K562 (cell line): Measurements from ENCODE around the gene SIGLEC11. TPM values are rescaled to one million over a fixed set of nuclear protein-coding genes. Genes with fewer than 3 reads are reported as not detected.

Source experiments
- ATAC-seq: fragments of 200-7000 bp; cut with Tn5 transposase; 3 replicates; pipeline ENCODE4 v1.9.1; 2020; ENCODE audit warnings: moderate library complexity
- BruUV-seq: library from RNA; stranded (reverse); fragments of 400-500 nt; replicated peaks from 2 replicates; lab custom pipeline; 2021; lab: Mats Ljungman, UMichigan
- CTCF ChIA-PET: fragments of 300-600 bp; formaldehyde crosslinking; extraction: SDS; loops from one replicate; lab custom pipeline; 2021; ENCODE audit warnings: low intra/inter-chr PET ratio; lab: Yijun Ruan, JAX
- POLR2A ChIA-PET: fragments of 300-600, 350-650 bp; sonication (Branson Sonifier 250); formaldehyde crosslinking; extraction: SDS; loops from one replicate; lab custom pipeline; 2021; ENCODE audit warnings: antibody characterized with exemption, inconsistent platforms; lab: Yijun Ruan, JAX
- DNase-seq, 4 experiments: peaks; one replicate each; pipeline versions ENCODE4 v3.0.0 to v3.0.0-alpha.2; 2011 to 2018; ENCODE audit warnings: low spot score in 3 of 4, mixed read lengths in 3 of 4; ENCODE audit errors: extremely low read depth in 1 of 4
- FAIRE-seq: peaks from 2 replicates; lab custom pipeline; 2011; peaks lifted over from hg19 to GRCh38; lab: Jason Lieb, UNC
- H2AFZ ChIP-seq: 2 replicates; pipeline ENCODE4 v1.6.0; 2011; ENCODE audit warnings: low read depth, low read length, control low read depth, inconsistent platforms
- H3K27ac ChIP-seq: fragments of 200-600 bp; 3 replicates; pipeline ENCODE4 v1.8.0; 2011; ENCODE audit warnings: low read depth, mild to moderate bottlenecking, control low read depth, inconsistent platforms, low read length, moderate library complexity, mixed read lengths; ENCODE audit errors: extremely low read depth
- H3K27me3 ChIP-seq, 2 experiments: fragments of 300-600 bp in 1 of 2; 2 replicates in 1 of 2; 3 replicates in 1 of 2; pipeline versions ENCODE4 v1.6.0 to v1.8.0; 2011; ENCODE audit warnings: inconsistent platforms in 2 of 2, low read length in 2 of 2, mild to moderate bottlenecking in 1 of 2, mixed read lengths in 1 of 2, moderate library complexity in 1 of 2; ENCODE audit not compliant: control insufficient read depth in 2 of 2, insufficient read depth in 2 of 2
- H3K36me3 ChIP-seq: fragments of 300-600 bp; 3 replicates; pipeline ENCODE4 v1.8.0; 2011; ENCODE audit warnings: mild to moderate bottlenecking, low read length, inconsistent platforms; ENCODE audit not compliant: control insufficient read depth, insufficient read depth
- H3K4me1 ChIP-seq, 2 experiments: fragments of 200-600 bp in 1 of 2; replicated peaks in 1 of 2; 2 replicates in 1 of 2; 3 replicates in 1 of 2; pipeline versions ENCODE4 v1.5.1 to v1.8.0; 2011; ENCODE audit warnings: inconsistent platforms in 2 of 2, low read length in 2 of 2, mild to moderate bottlenecking in 1 of 2, mixed read lengths in 1 of 2, moderate library complexity in 1 of 2; ENCODE audit not compliant: control insufficient read depth in 2 of 2, insufficient read depth in 2 of 2
- H3K4me2 ChIP-seq: 2 replicates; pipeline ENCODE4 v1.6.1; 2011; ENCODE audit warnings: low read length, control low read depth, inconsistent platforms, mixed read lengths; ENCODE audit not compliant: insufficient read depth
- H3K4me3 ChIP-seq: fragments of 200-600 bp; sonication (generic), shearing (Covaris generic); 2 replicates; pipeline ENCODE4 v1.5.1; 2016; ENCODE audit warnings: control low read depth, inconsistent platforms
- H3K79me2 ChIP-seq: fragments of 200-600 bp; 3 replicates; pipeline ENCODE4 v1.8.0; 2011; ENCODE audit warnings: low read length, inconsistent platforms; ENCODE audit not compliant: control insufficient read depth, insufficient read depth
- H3K9ac ChIP-seq, 2 experiments: 2 replicates each; pipeline versions ENCODE4 v1.6.0 to v1.6.1; 2011; ENCODE audit warnings: low read depth in 2 of 2, low read length in 2 of 2, control low read depth in 1 of 2, inconsistent platforms in 1 of 2, mild to moderate bottlenecking in 1 of 2, mixed read lengths in 1 of 2; ENCODE audit not compliant: insufficient read depth in 1 of 2
- H3K9me1 ChIP-seq: one replicate; pipeline ENCODE4 v1.6.0; 2011; ENCODE audit warnings: inconsistent platforms, mild to moderate bottlenecking, low read length, moderate library complexity; ENCODE audit not compliant: control insufficient read depth, insufficient read depth
- H3K9me3 ChIP-seq: replicated peaks from 2 replicates; pipeline ENCODE4 v1.5.1; 2011; ENCODE audit warnings: low read depth, low read length, inconsistent platforms; ENCODE audit not compliant: control insufficient read depth, insufficient read depth
- H4K20me1 ChIP-seq: replicated peaks from 2 replicates; pipeline ENCODE4 v1.6.1; 2011; ENCODE audit warnings: low read length, inconsistent platforms, mixed read lengths; ENCODE audit not compliant: control insufficient read depth, insufficient read depth
- MCM3 ChIP-seq: fragments of 450-650 bp; IDR thresholded peaks from 2 replicates; pipeline ENCODE4 v1.6.1; 2016
- RBFOX2 ChIP-seq: fragments of 200-400 bp; formaldehyde crosslinking; IDR thresholded peaks from 2 replicates; pipeline ENCODE4 v1.6.1; 2017; ENCODE audit warnings: low read depth, mild to moderate bottlenecking, low read length, moderate library complexity
- ZBTB1 ChIP-seq: sonication (generic); formaldehyde crosslinking; IDR thresholded peaks from 2 replicates; pipeline ENCODE4 v1.8.1; 2023; ENCODE audit warnings: missing genetic modification reagents, low read depth, mild to moderate bottlenecking, borderline replicate concordance
- WGBS: fragments of 100-300 bp; shearing (Covaris generic); methylation state at CpG from one replicate; pipeline ENCODE4 v1.1.6; 2016; ENCODE audit warnings: low coverage, mixed read lengths; ENCODE audit not compliant: insufficient coverage; ENCODE audit errors: missing lambda C conversion rate; 5-methylcytosine and 5-hydroxymethylcytosine counted together
- in situ Hi-C: fragments of 300-500 bp; cut with MboI; formaldehyde crosslinking; loops from 4 replicates; pipeline ENCODE4 v1.15.0; 2018; ENCODE audit warnings: inconsistent platforms, mixed read lengths
- intact Hi-C: fragments of 100-400 bp; cut with micrococcal nuclease; formaldehyde crosslinking; loops from 2 replicates; pipeline ENCODE4 v1.14.2; 2022
- polyA plus RNA-seq, 8 experiments: library from polyadenylated mRNA; depleted of rRNA in 4 of 8; stranded (reverse) in 5 of 8; unstranded in 3 of 8; fragments of >200 nt; fragmentation: Nextera tagmentation in 2 of 8; fragmentation: Illumina TruSeq in 1 of 8; extraction: Ambion mirVana in 2 of 8; extraction: Trizol in 1 of 8; gene quantifications; 2 replicates each; pipeline versions ENCODE4 v1.2.1 to v1.2.3, GENCODE V29; 2011 to 2014; ENCODE audit warnings: inconsistent platforms in 1 of 8, missing spikeins in 1 of 8
- total RNA-seq, 7 experiments: library from RNA; depleted of rRNA in 6 of 7; stranded (reverse); fragments of >200 nt in 6 of 7; fragmentation: Illumina TruSeq in 2 of 7; extraction: Trizol in 2 of 7; gene quantifications; 2 replicates each; pipeline versions ENCODE4 v1.2.1 to v1.2.3, GENCODE V29; 2011 to 2021; ENCODE audit warnings: low replicate concordance in 1 of 7

The SIGLEC11 gene
- total and polyA plus RNA-seq, 9 of the 15 experiments (the other 6 are each of a cell fraction or from before 2014, with no cell fraction given) = not detected

- ChIA-PET POLR2A (interaction anchor here (0.6 to 1.2 kb wide), 5 partner anchors 8 to 797 kb away, joined by 3 to 6 read pairs (median 4); no protein-coding TSS in a partner anchor), CTCF (no interaction called here)
- Histone ChIP-seq H3K36me3 (peaks cover 96% of the 10 kb centered on the region), H3K9ac (peak overlapping the region in 1 of 2 experiments; percentile 75; a peak in 1 of 4 replicates), H2AFZ (no peak overlapping the region), H3K4me2 (no peak overlapping the region), H3K9me1 (peaks cover 9% of the 10 kb centered on the region), H3K4me1 (peaks cover 22 to 45% of the 10 kb centered on the region in 2 experiments), H4K20me1 (peaks cover 28% of the 10 kb centered on the region), H3K79me2 (peaks cover 95% of the 10 kb centered on the region), H3K27me3 (no peaks in the 10 kb centered on the region), H3K9me3 (no peaks in the 10 kb centered on the region), H3K27ac (no peak overlapping the region; the same call in 2 of the 3 replicates), H3K4me3 (no peak overlapping the region)
- no peak for ATAC-seq
- no peak for FAIRE-seq
- DNase-seq = no peak
- in situ Hi-C loops (no loop called here), intact Hi-C loops (no loop called here)
- BruUV-seq = no TSS peak
- TF ChIP-seq ZBTB1 (CRISPR knock-in tag) (no peak), MCM3 (no peak), RBFOX2 (peak; percentile 68)
- 89% methylated on average over 21 of the region's 22 CpGs for WGBS
Observed at GRCh38 chr19:49921871-49922795, 38.8 kb downstream of the SIGLEC11 start.
